Embryonic facial prominence (tissue), 1 donor: ENCODE results near the gene CCDC3.
"Not testable (repeated sequence)": the region's sequence is repeated elsewhere in the genome, so short reads cannot be mapped to it uniquely, and the experiment has no call there.

ENCODE experiments used
- DNase-seq: peaks from one replicate; pipeline ENCODE4 v3.0.0-alpha.2; 2016; ENCODE audit errors: extremely low spot score

CCDC3 gene

GRCh38 chr10:13001041-13001886 lies at the start of gene CCDC3:
Gene CCDC3 (minus strand): TSS chr10:13001713. CDS start chr10:13001570, 143 bp downstream.
- no peak for DNase-seq

DNA sequence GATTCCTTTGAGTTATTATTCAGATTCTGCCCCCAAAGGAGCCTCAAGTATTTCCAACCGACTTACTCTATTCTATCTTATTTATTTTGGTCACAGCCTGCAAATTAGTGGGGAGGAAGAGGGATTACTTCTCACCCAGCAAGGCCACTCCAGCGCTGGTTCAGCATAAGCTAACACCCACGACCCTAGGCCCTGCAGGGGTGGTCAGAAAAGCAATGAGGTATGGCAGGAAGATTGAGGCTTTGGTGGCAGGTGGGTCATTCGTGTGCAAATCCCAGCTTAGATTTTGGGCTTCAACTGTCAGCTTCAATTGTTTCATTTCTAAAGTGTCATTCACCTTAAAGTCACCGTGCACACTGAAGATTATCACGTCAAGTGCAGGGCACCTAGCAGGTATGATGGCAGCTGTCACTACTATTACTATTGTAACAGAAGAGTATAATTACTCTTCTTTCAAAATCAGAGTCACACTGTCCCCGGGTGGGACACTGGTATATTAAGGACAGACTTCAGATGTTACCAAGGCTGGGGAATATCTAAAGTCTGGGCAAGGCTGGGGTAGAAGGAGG lies 49.7 kb upstream of the CCDC3 start:
- no peak for DNase-seq

DNA sequence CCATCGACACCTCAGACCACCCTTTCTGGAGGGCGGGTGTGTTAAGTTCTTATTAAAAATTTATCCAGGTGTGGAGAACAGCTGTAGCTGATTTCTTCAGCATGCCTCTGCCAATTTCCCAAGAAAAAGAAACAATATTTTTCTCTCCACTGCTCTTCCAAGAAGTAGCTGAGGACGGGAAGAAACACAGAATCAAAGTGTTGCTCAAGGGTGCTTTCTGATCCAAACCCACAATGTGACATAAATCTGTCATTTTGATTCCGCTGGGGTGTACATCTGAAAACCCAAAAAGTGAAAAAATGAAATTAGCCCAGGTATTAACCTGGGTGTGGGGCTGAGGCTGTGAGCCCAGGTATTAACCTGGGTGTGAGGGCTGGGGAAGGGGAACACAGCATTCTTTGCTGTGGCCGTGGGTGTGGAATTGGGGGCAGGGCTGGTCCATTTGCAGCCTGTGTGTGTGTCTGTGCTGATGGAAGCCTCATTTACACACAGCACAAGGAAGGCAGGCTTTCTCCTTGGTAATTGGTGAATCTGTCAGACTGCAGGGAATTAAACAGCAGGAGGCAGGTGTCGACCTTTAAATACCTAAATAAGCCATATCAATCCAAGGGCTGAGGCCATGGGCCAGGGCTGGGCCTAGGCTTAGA lies 48.4 kb upstream of the CCDC3 start:
- DNase-seq: no peak

- no peak for DNase-seq
Measured at GRCh38 chr10:13048762-13049161, 47.2 kb upstream of the CCDC3 start.

- DNase-seq: no peak
Measured at GRCh38 chr10:13047529-13048206, 46.2 kb upstream of the CCDC3 start.

DNA sequence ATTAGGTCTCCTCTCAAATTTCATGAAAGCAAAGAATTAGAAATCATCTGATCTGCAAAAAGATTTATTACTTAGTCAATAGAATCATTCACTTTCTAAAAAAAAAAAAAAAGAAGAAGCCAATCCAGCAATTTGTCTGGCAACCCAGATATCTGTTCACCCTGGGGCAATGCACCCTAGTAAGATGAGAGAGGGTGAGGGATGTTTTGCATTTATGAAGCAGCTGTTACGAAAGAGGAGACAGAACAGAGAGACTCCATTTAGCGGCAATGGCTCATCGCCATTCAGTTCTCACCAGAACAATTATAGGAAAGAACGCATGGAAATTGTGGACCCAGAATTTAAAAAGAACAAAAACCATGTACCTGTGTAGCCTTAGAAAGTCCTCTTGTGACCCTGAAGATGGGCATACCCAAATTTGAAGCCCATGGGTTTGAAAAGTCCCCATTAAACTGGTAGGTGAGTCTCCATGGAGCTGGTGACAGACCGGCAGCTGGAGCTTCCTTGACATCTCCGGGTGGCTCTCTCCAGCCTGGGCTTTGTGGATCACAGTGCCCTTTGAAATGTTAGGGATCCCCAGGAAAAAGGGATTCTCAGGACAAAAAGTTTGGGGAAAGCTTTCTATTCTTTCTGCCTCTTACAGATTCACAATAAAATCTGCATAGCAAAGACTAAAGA lies 45.5 kb upstream of the CCDC3 start:
- no peak for DNase-seq

DNA sequence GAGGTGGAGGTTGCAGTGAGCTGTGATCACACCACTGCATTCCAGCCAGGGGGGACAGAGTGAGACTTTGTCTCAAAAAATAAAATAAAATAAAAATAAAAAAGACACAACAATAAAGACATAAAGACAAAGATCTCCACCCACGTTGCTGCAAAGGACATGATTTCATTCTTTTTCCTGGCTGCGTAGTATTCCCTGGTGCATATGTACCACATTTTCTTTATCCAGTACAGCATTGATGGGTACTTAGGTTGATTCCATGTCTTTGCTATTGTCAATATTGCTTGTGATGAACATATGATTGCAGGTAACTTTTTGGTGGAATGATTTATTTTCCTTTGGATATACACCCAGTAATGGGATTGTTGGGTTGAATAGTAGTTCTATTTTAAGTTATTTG lies 42.0 kb upstream of the CCDC3 start:
- no peak for DNase-seq

DNA sequence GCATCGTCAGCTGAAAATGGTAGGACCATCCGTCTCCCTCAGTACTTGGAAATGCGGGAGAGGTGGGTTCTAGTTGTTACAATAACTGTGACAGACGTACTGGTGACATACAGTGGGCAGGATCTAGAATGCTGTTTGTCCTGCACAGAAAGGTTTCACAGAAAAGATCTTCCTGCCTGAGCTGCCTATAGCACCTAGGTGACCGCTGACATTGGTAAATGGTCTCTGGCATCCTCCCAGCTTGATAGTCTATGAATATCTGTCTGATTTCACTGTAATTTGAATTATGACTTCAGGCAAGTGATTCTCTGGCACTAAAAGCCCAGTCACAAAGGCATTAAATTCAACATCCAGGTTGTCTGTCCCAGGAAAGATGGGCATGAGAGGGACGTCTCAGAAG lies 38.2 kb upstream of the CCDC3 start:
- DNase-seq: no peak

- no peak for DNase-seq
Measured at GRCh38 chr10:13038391-13038790, 36.9 kb upstream of the CCDC3 start.

DNA sequence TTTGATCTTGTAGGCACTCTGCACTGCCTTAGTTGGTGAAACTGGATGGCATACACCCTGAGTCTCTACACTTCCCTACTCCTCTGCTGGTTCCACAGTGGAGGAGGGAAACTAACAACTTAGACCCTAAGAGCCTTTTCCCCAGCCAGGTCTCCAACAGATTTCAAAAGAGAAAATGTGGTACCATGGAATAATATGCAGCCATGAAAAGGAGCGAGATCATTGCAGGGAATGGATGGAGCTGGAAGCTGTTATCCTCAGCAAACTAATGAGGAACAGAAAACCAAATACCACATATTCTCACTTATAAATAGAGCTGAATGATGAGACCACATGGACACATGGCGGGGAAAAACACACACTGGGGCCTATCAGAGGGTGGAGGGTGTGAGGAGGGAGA lies 36.3 kb upstream of the CCDC3 start:
- DNase-seq: no peak

GRCh38 chr10:13036841-13037240 lies 35.3 kb upstream of the CCDC3 start:
- no peak for DNase-seq

DNA sequence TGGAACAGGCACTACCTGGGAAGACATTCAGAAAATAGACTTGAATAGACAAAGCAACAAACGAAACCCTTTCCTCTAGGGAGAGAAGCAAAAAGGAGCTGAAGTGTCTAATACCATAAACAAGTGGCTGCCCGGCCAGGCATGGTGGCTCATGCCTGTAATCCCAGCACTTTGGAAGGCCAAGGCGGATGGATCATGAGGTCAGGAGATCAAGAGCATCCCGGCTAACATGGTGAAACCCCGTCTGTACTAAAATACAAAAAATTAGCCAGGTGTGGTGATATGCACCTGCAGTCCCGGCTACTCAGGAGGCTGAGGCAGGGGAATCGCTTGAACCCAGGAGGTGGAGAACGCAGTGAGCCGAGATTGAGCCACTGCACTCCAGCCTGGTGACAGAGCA lies 34.2 kb upstream of the CCDC3 start:
- DNase-seq: not testable (repeated sequence)

DNA sequence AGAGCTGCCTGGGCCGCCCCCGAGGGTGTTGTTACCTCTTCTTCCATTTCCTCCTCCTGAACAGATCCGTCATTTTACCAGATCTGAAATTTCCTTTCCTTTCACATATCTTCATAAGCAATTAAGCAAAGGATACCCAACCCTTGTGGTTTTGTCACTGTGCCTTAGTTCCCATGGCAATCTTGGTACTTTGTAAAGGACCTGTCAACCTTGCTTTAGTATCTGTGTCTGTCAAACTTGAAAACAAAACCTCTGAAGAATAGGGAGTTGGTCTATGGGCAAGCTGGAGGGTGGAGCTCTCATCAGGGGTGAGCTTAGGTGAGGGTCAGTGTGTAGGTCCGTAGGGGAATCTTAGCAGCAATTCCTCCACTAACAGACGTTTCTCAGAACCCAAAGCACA lies 25.4 kb upstream of the CCDC3 start:
- no peak for DNase-seq

DNA sequence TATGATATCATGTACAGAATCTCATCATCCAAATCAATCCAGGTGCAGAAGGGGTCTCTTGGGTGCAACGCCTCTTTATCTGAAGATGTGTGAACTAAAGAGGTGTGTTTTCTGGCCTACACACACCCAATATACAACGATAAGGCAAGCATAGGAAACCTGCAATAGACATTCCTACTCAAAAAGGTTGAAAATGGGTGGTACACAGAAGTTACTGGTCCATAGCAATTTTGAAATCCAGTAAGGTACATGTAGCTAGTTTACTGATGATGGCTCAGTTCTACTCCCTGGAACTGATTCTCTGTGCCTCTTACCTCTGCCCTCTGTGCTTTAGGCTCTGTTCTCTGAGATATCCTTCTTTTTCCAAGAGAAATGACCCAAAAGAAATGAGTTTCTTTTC lies 22.2 kb upstream of the CCDC3 start:
- no peak for DNase-seq

- no peak for DNase-seq
Measured at GRCh38 chr10:13019280-13019679, 17.8 kb upstream of the CCDC3 start.

- no peak for DNase-seq
Measured at GRCh38 chr10:13018171-13018570, 16.7 kb upstream of the CCDC3 start.

GRCh38 chr10:13016886-13017285 lies 15.4 kb upstream of the CCDC3 start:
- no peak for DNase-seq

- DNase-seq: no peak
Measured at GRCh38 chr10:13016426-13016825, 14.9 kb upstream of the CCDC3 start.

- no peak for DNase-seq
Measured at GRCh38 chr10:13006037-13006436, 4.5 kb upstream of the CCDC3 start.

DNA sequence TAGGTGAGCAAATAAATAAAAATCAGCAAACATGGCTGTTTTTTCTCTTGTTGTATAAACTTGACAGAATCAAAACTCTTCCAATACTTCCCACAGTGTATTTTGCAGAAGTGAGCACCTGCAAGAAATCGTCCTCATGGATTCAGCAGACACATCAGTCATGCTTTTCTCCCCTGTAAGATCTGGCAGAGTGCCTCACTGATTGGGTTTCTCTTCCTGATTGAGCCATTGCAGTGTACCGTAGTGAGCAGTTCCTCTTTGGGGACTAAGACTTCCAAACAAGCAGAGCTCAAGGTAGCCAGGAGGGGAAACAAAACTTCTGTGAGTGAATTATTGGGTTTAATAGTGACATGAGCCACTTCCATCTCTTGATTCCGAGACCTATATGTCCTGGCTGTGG lies 2.2 kb upstream of the CCDC3 start:
- DNase-seq: no peak

GRCh38 chr10:13003004-13003403 lies 1.5 kb upstream of the CCDC3 start:
- no peak for DNase-seq

GRCh38 chr10:13001887-13002212 lies 337 bp upstream of the CCDC3 start:
- no peak for DNase-seq
